ENCODE results near the gene SPINT1. TPM values are rescaled to one million over a fixed set of nuclear protein-coding genes. Genes with fewer than 3 reads are reported as not detected.

The SPINT1 gene
- total RNA-seq, 1 donor from 2014 or later, result 306 TPM

DNA sequence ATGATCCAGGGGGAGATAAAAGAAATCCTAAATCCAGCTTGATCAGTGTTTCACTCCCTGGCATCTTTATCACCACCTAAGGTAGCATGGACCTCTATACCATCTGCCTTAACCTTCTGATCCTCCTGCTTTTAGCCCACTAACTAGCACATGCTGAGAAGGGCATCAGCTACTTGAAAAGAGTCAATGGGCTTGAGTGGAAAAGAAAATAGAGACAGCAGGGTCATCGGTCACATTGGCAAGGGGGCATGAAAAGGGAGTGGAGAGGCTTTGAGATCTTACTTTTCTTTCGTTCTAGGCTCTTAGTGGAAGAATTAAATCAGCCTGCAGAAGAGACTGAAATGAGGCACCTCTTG is 37.2 kb upstream of the SPINT1 start:
- no peak for DNase-seq (ENCODE audit: low read depth)
- H3K36me3 ChIP-seq (ENCODE audit: control insufficient read depth, insufficient read depth, low read length), result no peaks in the 10 kb centered on the region
- TF ChIP-seq, protein P1, sequence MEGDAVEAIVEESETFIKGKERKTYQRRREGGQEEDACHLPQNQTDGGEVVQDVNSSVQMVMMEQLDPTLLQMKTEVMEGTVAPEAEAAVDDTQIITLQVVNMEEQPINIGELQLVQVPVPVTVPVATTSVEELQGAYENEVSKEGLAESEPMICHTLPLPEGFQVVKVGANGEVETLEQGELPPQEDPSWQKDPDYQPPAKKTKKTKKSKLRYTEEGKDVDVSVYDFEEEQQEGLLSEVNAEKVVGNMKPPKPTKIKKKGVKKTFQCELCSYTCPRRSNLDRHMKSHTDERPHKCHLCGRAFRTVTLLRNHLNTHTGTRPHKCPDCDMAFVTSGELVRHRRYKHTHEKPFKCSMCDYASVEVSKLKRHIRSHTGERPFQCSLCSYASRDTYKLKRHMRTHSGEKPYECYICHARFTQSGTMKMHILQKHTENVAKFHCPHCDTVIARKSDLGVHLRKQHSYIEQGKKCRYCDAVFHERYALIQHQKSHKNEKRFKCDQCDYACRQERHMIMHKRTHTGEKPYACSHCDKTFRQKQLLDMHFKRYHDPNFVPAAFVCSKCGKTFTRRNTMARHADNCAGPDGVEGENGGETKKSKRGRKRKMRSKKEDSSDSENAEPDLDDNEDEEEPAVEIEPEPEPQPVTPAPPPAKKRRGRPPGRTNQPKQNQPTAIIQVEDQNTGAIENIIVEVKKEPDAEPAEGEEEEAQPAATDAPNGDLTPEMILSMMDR (IDR thresholded peaks at IDR 0.05; ENCODE audit: insufficient read depth, low read length, poor library complexity, severe bottlenecking), result no peak
- no peaks in the 10 kb centered on the region for H3K27me3 ChIP-seq (ENCODE audit: control insufficient read depth, insufficient read depth, low read length)
- peak overlapping the region; percentile 94 for H3K4me3 ChIP-seq (ENCODE audit: low read depth, low read length)

DNA sequence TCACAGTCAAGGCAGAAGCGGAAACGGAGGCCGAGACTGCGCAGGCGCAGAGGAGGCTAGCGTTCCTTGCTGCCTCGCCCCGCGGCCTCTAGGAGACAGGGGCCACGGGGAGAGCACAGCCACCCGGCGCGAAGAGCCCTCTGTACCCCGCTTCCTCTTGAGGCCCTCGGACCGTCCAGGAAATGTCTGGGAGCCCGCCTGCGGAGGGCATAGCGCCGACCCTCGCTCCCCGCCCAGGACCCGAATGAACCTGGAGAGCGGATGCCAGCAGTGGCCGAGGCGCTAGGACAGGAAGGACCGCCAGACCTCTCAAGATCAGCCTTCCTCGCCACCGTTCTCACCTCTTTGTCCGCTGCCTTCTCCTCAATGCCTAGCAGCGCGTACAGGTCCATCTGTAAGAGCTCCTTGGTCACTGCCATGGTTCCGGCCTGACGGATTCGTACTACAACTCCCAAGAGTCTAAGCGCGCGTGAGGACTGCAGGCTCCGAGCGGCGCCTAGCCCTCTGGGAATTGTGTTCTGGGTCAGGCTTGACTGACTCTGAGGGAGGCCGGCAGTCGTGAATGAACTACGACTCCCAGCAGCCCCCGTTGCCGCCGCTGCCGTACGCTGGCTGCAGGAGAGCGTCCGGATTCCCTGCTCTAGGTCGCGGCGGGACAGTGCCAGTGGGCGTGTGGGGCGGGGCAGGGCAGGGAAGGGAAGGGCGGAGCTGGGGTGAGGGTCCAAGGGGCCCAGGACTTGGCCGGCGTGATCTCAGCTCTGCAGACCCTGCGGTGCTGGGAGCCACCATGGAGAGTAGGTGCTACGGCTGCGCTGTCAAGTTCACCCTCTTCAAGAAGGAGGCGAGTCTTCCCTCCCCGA is 36.6 kb upstream of the SPINT1 start, which contains the start of the genes DNAJC17 and ZFYVE19:
DNAJC17 (minus strand) TSS at position 446 of the 860 bp plus-strand sequence; CDS start at position 419, 27 bp downstream.
ZFYVE19 (plus strand) TSS at position 62 of the 860 bp plus-strand sequence; CDS start at position 563, 501 bp downstream.
- peak; percentile 93 for DNase-seq (ENCODE audit: low read depth)
- TF ChIP-seq, protein P1 (IDR thresholded peaks at IDR 0.05; ENCODE audit: insufficient read depth, low read length, poor library complexity, severe bottlenecking), result no peak
- Histone ChIP-seq H3K4me3 (ENCODE audit: low read depth, low read length) (peak within 1 kb of the TSS; percentile 94), H3K27me3 (ENCODE audit: control insufficient read depth, insufficient read depth, low read length) (no peaks in the 10 kb centered on the region), H3K36me3 (ENCODE audit: control insufficient read depth, insufficient read depth, low read length) (no peaks in the 10 kb centered on the region)

DNA sequence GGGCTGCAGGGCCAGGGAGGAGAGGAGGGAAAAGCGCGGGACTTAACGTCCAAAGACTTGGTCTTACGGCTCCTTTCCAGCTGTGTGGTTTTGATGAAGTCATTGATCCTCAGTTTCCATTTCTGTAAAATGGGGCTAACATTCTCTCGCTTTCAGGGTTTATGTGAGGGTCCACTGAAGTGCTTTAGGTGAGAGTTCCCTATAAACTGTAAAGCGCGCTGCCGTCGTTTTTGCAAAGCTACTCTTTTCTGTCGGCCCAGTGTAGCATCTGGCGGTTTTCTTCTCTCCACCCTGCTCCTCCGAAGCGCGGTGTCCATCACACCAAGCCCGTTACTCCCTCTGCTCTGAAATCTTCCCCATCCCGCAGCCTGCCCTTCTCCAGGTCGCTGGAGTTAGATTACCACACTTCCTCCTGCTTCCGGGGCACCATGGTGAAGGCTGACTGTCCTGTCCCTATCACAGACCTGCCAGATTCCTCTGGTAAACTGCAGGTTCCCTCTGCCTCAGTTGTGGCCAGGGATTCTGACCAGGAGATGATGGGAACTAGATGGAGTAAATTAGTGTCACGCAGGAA is 35.9 kb upstream of the SPINT1 start:
- no peaks in the 10 kb centered on the region for H3K36me3 ChIP-seq (ENCODE audit: control insufficient read depth, insufficient read depth, low read length)
- peak overlapping the region; percentile 94 for H3K4me3 ChIP-seq (ENCODE audit: low read depth, low read length)
- TF ChIP-seq, protein P1 (IDR thresholded peaks at IDR 0.05; ENCODE audit: insufficient read depth, low read length, poor library complexity, severe bottlenecking), result no peak
- DNase-seq (ENCODE audit: low read depth), result no peak
- H3K27me3 ChIP-seq (ENCODE audit: control insufficient read depth, insufficient read depth, low read length), result no peaks in the 10 kb centered on the region

GRCh38 chr15:40808861-40809450 is 34.9 kb upstream of the SPINT1 start:
- Histone ChIP-seq H3K36me3 (ENCODE audit: control insufficient read depth, insufficient read depth, low read length) (no peaks in the 10 kb centered on the region), H3K4me3 (ENCODE audit: low read depth, low read length) (no peak overlapping the region), H3K27me3 (ENCODE audit: control insufficient read depth, insufficient read depth, low read length) (no peaks in the 10 kb centered on the region)
- TF ChIP-seq, protein P1 (IDR thresholded peaks at IDR 0.05; ENCODE audit: insufficient read depth, low read length, poor library complexity, severe bottlenecking), result no peak
- DNase-seq (ENCODE audit: low read depth), result no peak

GRCh38 chr15:40812721-40813425 is 31.0 kb upstream of the SPINT1 start:
- TF ChIP-seq, protein P1 (IDR thresholded peaks at IDR 0.05; ENCODE audit: insufficient read depth, low read length, poor library complexity, severe bottlenecking), result no peak
- no peak for DNase-seq (ENCODE audit: low read depth)
- Histone ChIP-seq H3K27me3 (ENCODE audit: control insufficient read depth, insufficient read depth, low read length) (no peaks in the 10 kb centered on the region), H3K36me3 (ENCODE audit: control insufficient read depth, insufficient read depth, low read length) (no peaks in the 10 kb centered on the region), H3K4me3 (ENCODE audit: low read depth, low read length) (no peak overlapping the region)

Measured in kidney epithelial cell (primary cell).